Parathyroid adenoma (tissue), 2 donors: ENCODE measurements around the gene ZNF180.
"Not testable (repeated sequence)": the region's sequence is repeated elsewhere in the genome, so short reads cannot be mapped to it uniquely, and the experiment has no call there.

ENCODE experiments used
- H2AFZ ChIP-seq: fragments of 300-600 bp; sonication (generic); one replicate; pipeline ENCODE4 v1.7.0; 2017; ENCODE audit warnings: antibody characterized with exemption, mild to moderate bottlenecking
- H3K27ac ChIP-seq: fragments of 300-600 bp; sonication (generic); one replicate; pipeline ENCODE4 v1.7.0; 2017
- H3K27me3 ChIP-seq: fragments of 300-600 bp; sonication (generic); one replicate; pipeline ENCODE4 v1.7.0; 2017; ENCODE audit warnings: low read length; ENCODE audit not compliant: control insufficient read depth, insufficient read depth
- H3K36me3 ChIP-seq: fragments of 300-600 bp; sonication (generic); one replicate; pipeline ENCODE4 v1.7.0; 2017; ENCODE audit warnings: low read length; ENCODE audit not compliant: control insufficient read depth, insufficient read depth
- H3K4me1 ChIP-seq: fragments of 300-600 bp; sonication (generic); one replicate; pipeline ENCODE4 v1.7.0; 2017; ENCODE audit warnings: control low read depth
- H3K4me2 ChIP-seq: fragments of 300-600 bp; sonication (generic); one replicate; pipeline ENCODE4 v1.7.0; 2017; ENCODE audit warnings: low read length
- H3K4me3 ChIP-seq: fragments of 300-600 bp; sonication (generic); one replicate; pipeline ENCODE4 v1.7.0; 2017; ENCODE audit warnings: low read depth, low read length
- H3K79me2 ChIP-seq: fragments of 300-600 bp; sonication (generic); one replicate; pipeline ENCODE4 v1.7.0; 2017; ENCODE audit warnings: control low read depth
- H3K9ac ChIP-seq: fragments of 300-600 bp; sonication (generic); one replicate; pipeline ENCODE4 v1.7.0; 2017; ENCODE audit warnings: mild to moderate bottlenecking
- H3K9me3 ChIP-seq: fragments of 300-600 bp; sonication (generic); one replicate; pipeline ENCODE4 v1.7.0; 2017; ENCODE audit warnings: low read length; ENCODE audit not compliant: control insufficient read depth
- CTCF ChIP-seq: fragments of 300-600 bp; sonication (generic); IDR thresholded peaks from one replicate; pipeline ENCODE4 v1.7.0; 2017; ENCODE audit warnings: antibody characterized with exemption, mild to moderate bottlenecking
- donor health status: primary hyperparathyroidism.

The ZNF180 gene

GRCh38 chr19:44496711-44497110, 3.6 kb downstream of the ZNF180 start:
- H3K79me2 ChIP-seq: peaks cover 31% of the 10 kb centered on the region
- no peak for TF ChIP-seq CTCF
- no peak overlapping the region for H3K4me3 ChIP-seq
- no peak overlapping the region for H2AFZ ChIP-seq
- H3K9ac ChIP-seq: no peak overlapping the region
- H3K4me2 ChIP-seq: no peak overlapping the region
- H3K9me3 ChIP-seq: no peaks in the 10 kb centered on the region
- no peaks in the 10 kb centered on the region for H3K36me3 ChIP-seq
- no peak overlapping the region for H3K27ac ChIP-seq
- no peaks in the 10 kb centered on the region for H3K27me3 ChIP-seq
- no peaks in the 10 kb centered on the region for H3K4me1 ChIP-seq

- no peak for TF ChIP-seq CTCF
- no peak overlapping the region for H3K4me2 ChIP-seq
- H3K27me3 ChIP-seq: no peaks in the 10 kb centered on the region
- H3K4me1 ChIP-seq: no peaks in the 10 kb centered on the region
- H2AFZ ChIP-seq: no peak overlapping the region
- H3K9me3 ChIP-seq: peaks cover 55% of the 10 kb centered on the region
- H3K9ac ChIP-seq: no peak overlapping the region
- peaks cover 50% of the 10 kb centered on the region for H3K36me3 ChIP-seq
- no peak overlapping the region for H3K27ac ChIP-seq
- H3K79me2 ChIP-seq: no peaks in the 10 kb centered on the region
- no peak overlapping the region for H3K4me3 ChIP-seq
Observed at GRCh38 chr19:44476559-44477408, 23.5 kb downstream of the ZNF180 start.

GRCh38 chr19:44468730-44469129, 31.6 kb downstream of the ZNF180 start:
- H3K9ac ChIP-seq, H3K79me2 ChIP-seq, H3K27ac ChIP-seq, H3K36me3 ChIP-seq, H3K9me3 ChIP-seq, H3K4me2 ChIP-seq, H3K27me3 ChIP-seq, H2AFZ ChIP-seq, H3K4me3 ChIP-seq, H3K4me1 ChIP-seq: not testable (repeated sequence)

GRCh38 chr19:44462600-44463286, 37.6 kb downstream of the ZNF180 start:
- H3K4me2 ChIP-seq, H3K9ac ChIP-seq, H3K4me1 ChIP-seq, H2AFZ ChIP-seq, H3K4me3 ChIP-seq, H3K79me2 ChIP-seq, H3K9me3 ChIP-seq, H3K27ac ChIP-seq, H3K36me3 ChIP-seq, H3K27me3 ChIP-seq: not testable (repeated sequence)

- H3K27me3 ChIP-seq, H2AFZ ChIP-seq, H3K4me3 ChIP-seq, H3K79me2 ChIP-seq, H3K9ac ChIP-seq, H3K4me2 ChIP-seq, H3K36me3 ChIP-seq, H3K9me3 ChIP-seq, H3K27ac ChIP-seq, H3K4me1 ChIP-seq: not testable (repeated sequence)
Observed at GRCh38 chr19:44456016-44456415, 44.3 kb downstream of the ZNF180 start.

- Histone ChIP-seq H3K9ac (no peak overlapping the region), H3K27ac (no peak overlapping the region), H3K79me2 (no peaks in the 10 kb centered on the region), H3K4me2 (no peak overlapping the region), H2AFZ (no peak overlapping the region), H3K9me3 (no peaks in the 10 kb centered on the region), H3K4me3 (no peak overlapping the region), H3K27me3 (no peaks in the 10 kb centered on the region), H3K36me3 (no peaks in the 10 kb centered on the region), H3K4me1 (no peaks in the 10 kb centered on the region)
- TF ChIP-seq CTCF: no peak
Observed at GRCh38 chr19:44455100-44455499, 45.2 kb downstream of the ZNF180 start.
